MCF 10A (cell line): Measurements from ENCODE around the gene SERF1A. TPM values are rescaled to one million over a fixed set of nuclear protein-coding genes. Genes with fewer than 3 reads are reported as not detected.
"Not testable (repeated sequence)": the region's sequence is repeated elsewhere in the genome, so short reads cannot be mapped to it uniquely, and the experiment has no call there.

ENCODE experiments used
- BruUV-seq: library from RNA; stranded (reverse); fragments of 400-500 nt; replicated peaks from 2 replicates; lab custom pipeline; 2021; lab: Mats Ljungman, UMichigan
- CTCF ChIA-PET: fragments of 300-600 bp; sonication (Branson Sonifier 250); formaldehyde crosslinking; extraction: SDS; loops from one replicate; lab custom pipeline; 2021; ENCODE audit warnings: antibody characterized with exemption, inconsistent platforms; lab: Yijun Ruan, JAX
- POLR2A ChIA-PET: fragments of 300-600, 350-650 bp; sonication (Branson Sonifier 250); formaldehyde crosslinking; extraction: SDS; loops from one replicate; lab custom pipeline; 2020; ENCODE audit warnings: antibody characterized with exemption, inconsistent platforms; lab: Yijun Ruan, JAX
- DNase-seq: peaks from one replicate; pipeline ENCODE4 v3.0.0-alpha.2; 2018; ENCODE audit not compliant: unreplicated experiment
- H3K27ac Mint-ChIP-seq: one replicate; pipeline ENCODE4 v1.8.0; 2022; ENCODE audit warnings: mild to moderate bottlenecking, low read depth, mixed read lengths; ENCODE audit not compliant: unreplicated experiment
- H3K27me3 Mint-ChIP-seq: one replicate; pipeline ENCODE4 v1.8.0; 2022; ENCODE audit warnings: mixed read lengths; ENCODE audit not compliant: insufficient read depth, unreplicated experiment
- H3K36me3 Mint-ChIP-seq: one replicate; pipeline ENCODE4 v1.8.0; 2022; ENCODE audit warnings: mild to moderate bottlenecking, moderate library complexity, mixed read lengths; ENCODE audit not compliant: insufficient read depth, unreplicated experiment
- H3K4me1 Mint-ChIP-seq: one replicate; pipeline ENCODE4 v1.8.0; 2022; ENCODE audit warnings: mixed read lengths; ENCODE audit not compliant: insufficient read depth, unreplicated experiment
- H3K4me3 Mint-ChIP-seq: one replicate; pipeline ENCODE4 v1.8.0; 2022; ENCODE audit warnings: mild to moderate bottlenecking, moderate library complexity, mixed read lengths; ENCODE audit not compliant: unreplicated experiment
- H3K9me3 Mint-ChIP-seq: one replicate; pipeline ENCODE4 v1.8.0; 2022; ENCODE audit warnings: mixed read lengths; ENCODE audit not compliant: unreplicated experiment
- intact Hi-C: fragments of 100-400 bp; cut with micrococcal nuclease; formaldehyde crosslinking; loops from 2 replicates; pipeline ENCODE4 v1.14.1; 2022
- total RNA-seq: library from RNA; stranded (reverse); gene quantifications from 2 replicates; pipeline ENCODE4 v1.2.3, GENCODE V29; 2022

SERF1A gene
- total RNA-seq, 1 experiment from 2014 or later: 0.93 TPM

- H3K27ac Mint-ChIP-seq, DNase-seq, H3K4me3 Mint-ChIP-seq, POLR2A ChIA-PET, H3K27me3 Mint-ChIP-seq, H3K36me3 Mint-ChIP-seq, H3K9me3 Mint-ChIP-seq, BruUV-seq, H3K4me1 Mint-ChIP-seq, intact Hi-C loops, CTCF ChIA-PET: not testable (repeated sequence)
Measured at GRCh38 chr5:70932560-70932959, 32.1 kb downstream of the SERF1A start.

- BruUV-seq, DNase-seq, H3K27ac Mint-ChIP-seq, POLR2A ChIA-PET, H3K27me3 Mint-ChIP-seq, H3K36me3 Mint-ChIP-seq, H3K4me3 Mint-ChIP-seq, H3K4me1 Mint-ChIP-seq, H3K9me3 Mint-ChIP-seq, CTCF ChIA-PET, intact Hi-C loops: not testable (repeated sequence)
Measured at GRCh38 chr5:70953068-70953467, 52.6 kb downstream of the SERF1A start.

Other genes starting within 250 kb of the SERF1A start
- 55.5 and 55.8 TPM in 2 replicates for gene SMN1, start 24.4 kb downstream of the SERF1A start, total RNA-seq
- gene NAIP, start 124.7 kb downstream of the SERF1A start, total RNA-seq: 4.0 and 4.1 TPM in 2 replicates
- 16.6 and 19.4 TPM in 2 replicates for gene GTF2H2, start 167.0 kb downstream of the SERF1A start, total RNA-seq